ENCODE data around the gene DLEC1.

Gene DLEC1

DNA sequence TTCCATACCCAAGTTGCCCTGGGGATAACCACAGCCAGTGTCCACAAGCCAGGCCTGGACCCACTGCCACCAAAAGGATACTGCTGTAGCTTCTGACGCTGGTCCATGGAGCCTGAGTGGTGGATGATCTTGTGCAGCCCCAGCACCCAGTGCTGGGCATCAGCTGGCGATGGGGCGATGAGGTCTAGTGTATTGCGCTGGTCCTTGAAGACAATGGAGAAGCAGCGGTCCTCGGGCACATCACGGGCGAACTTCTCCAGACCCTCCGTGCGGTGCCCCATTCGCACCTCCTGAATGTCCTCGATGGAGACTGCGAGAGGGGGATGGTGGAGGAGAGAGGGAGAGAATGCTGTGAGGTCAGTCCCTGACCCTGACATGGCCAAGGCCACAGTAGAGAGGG lies 22.6 kb upstream of the DLEC1 start:
- DNase-seq (ENCODE audit: low read depth, low spot score): no peak
- Histone ChIP-seq H3K4me1 (ENCODE audit: insufficient read depth, insufficient read length) (peaks cover 2% of the 10 kb centered on the region), H3K36me3 (ENCODE audit: insufficient read depth, insufficient read length, low read length) (peaks cover 34% of the 10 kb centered on the region), H3K4me3 (ENCODE audit: insufficient read length, low read depth) (no peak overlapping the region), H3K9ac (ENCODE audit: insufficient read length, low read depth) (no peak overlapping the region), H3K9me3 (ENCODE audit: insufficient read depth, low read length) (peaks cover 9% of the 10 kb centered on the region; the same call in 1 of the 2 replicates), H3K27me3 (ENCODE audit: insufficient read depth, insufficient read length) (no peaks in the 10 kb centered on the region)
- TF ChIP-seq ZNF274 (IDR thresholded peaks at IDR 0.05; ENCODE audit: low read depth, low read length): no peak
- no peak for TF ChIP-seq SUZ12 (IDR thresholded peaks at IDR 0.05; ENCODE audit: extremely low read depth, insufficient read depth, insufficient read length)
- TF ChIP-seq YY1 (IDR thresholded peaks at IDR 0.05; ENCODE audit: insufficient read depth, insufficient read length): no peak

DNA sequence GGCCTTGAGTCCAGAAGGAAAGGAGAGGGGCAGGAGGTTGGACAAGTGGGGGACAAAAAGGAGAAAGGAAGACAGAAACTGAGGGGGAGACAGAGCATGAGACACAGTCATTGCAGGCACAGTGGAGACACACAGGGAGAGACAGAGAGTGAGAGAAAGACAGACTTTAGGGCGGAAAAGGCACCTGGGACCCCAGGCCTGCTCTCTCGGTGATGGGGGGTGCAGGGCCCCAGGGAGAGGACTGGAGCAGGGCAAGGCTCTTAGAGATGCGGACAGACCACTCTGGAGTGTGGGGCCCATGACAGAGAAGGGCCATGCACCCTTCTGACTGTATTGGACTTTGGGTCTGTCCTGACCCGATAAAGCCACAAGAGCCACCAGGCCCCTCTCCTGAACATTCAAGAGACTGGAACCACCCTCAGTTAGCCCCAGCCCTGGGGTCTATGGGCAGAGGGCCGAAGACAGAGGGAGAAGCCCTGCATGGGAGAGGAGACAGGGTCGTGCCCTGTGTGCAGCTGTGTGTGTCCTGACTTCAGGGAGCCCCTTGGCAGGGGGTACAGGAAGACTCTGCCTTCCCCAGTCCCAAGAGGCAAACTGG lies 22.1 kb upstream of the DLEC1 start:
- no peak for TF ChIP-seq YY1 (IDR thresholded peaks at IDR 0.05; ENCODE audit: insufficient read depth, insufficient read length)
- TF ChIP-seq SUZ12 (IDR thresholded peaks at IDR 0.05; ENCODE audit: extremely low read depth, insufficient read depth, insufficient read length): no peak
- Histone ChIP-seq H3K4me1 (ENCODE audit: insufficient read depth, insufficient read length) (peaks cover 4% of the 10 kb centered on the region), H3K9ac (ENCODE audit: insufficient read length, low read depth) (no peak overlapping the region)

DNA sequence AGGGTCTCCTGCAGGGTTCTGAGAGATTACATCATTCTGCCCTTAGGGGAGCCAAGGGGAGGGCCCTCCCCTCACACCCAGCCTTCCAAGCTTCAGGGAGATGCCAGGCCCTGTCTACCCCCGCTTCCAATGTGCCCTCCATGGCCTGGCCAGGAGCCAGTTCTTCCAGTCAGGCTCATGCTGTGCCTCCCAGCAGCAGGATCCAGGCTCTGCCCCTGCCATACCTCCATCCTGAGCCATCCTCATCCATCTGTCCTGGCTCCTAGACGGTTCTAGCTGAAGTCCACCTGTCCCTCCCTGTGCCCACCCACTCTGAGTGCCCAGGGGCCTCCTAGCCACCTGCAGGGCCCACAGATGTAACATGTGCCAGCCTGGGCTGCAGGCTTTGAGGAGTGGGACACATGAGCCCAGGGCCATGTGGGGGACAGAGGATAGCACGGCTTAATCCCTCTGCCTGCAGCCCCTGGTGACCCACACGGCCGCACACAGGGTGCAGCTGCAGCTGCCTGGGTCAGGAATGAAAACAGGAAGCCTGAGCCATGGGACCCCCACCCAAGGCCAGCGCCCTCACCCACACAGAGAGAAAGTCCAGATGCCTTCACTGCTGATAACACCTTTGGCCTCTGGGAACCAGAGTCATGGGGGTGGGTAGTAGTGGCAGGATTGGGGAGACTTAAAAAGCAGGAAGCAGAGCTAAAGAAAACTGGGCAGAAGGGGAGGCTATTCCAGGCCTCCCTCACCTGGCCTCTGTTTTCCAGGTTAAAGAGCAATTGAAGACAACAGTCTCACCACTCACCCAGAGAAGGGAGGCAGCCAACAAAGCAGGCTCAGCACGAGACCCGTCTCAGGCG lies 21.3 kb upstream of the DLEC1 start:
- H3K4me1 ChIP-seq (ENCODE audit: insufficient read depth, insufficient read length): peaks cover 5% of the 10 kb centered on the region
- H3K4me3 ChIP-seq (ENCODE audit: insufficient read length, low read depth): no peak overlapping the region
- H3K36me3 ChIP-seq (ENCODE audit: insufficient read depth, insufficient read length, low read length): peaks cover 34% of the 10 kb centered on the region
- DNase-seq (ENCODE audit: low read depth, low spot score): no peak
- peaks cover 9% of the 10 kb centered on the region; the same call in 1 of the 2 replicates for H3K9me3 ChIP-seq (ENCODE audit: insufficient read depth, low read length)
- TF ChIP-seq YY1 (IDR thresholded peaks at IDR 0.05; ENCODE audit: insufficient read depth, insufficient read length) (no peak), ZNF274 (IDR thresholded peaks at IDR 0.05; ENCODE audit: low read depth, low read length) (no peak), SUZ12 (IDR thresholded peaks at IDR 0.05; ENCODE audit: extremely low read depth, insufficient read depth, insufficient read length) (no peak)
- no peaks in the 10 kb centered on the region for H3K27me3 ChIP-seq (ENCODE audit: insufficient read depth, insufficient read length)
- no peak overlapping the region for H3K9ac ChIP-seq (ENCODE audit: insufficient read length, low read depth)

More for the DNA sequence above, 22.1 kb upstream of the DLEC1 start:
- H3K27me3 ChIP-seq (ENCODE audit: insufficient read depth, insufficient read length): no peaks in the 10 kb centered on the region
- peaks cover 34% of the 10 kb centered on the region for H3K36me3 ChIP-seq (ENCODE audit: insufficient read depth, insufficient read length, low read length)
- no peak overlapping the region for H3K4me3 ChIP-seq (ENCODE audit: insufficient read length, low read depth)
- peaks cover 9% of the 10 kb centered on the region; the same call in 1 of the 2 replicates for H3K9me3 ChIP-seq (ENCODE audit: insufficient read depth, low read length)
- DNase-seq (ENCODE audit: low read depth, low spot score): no peak

DNA sequence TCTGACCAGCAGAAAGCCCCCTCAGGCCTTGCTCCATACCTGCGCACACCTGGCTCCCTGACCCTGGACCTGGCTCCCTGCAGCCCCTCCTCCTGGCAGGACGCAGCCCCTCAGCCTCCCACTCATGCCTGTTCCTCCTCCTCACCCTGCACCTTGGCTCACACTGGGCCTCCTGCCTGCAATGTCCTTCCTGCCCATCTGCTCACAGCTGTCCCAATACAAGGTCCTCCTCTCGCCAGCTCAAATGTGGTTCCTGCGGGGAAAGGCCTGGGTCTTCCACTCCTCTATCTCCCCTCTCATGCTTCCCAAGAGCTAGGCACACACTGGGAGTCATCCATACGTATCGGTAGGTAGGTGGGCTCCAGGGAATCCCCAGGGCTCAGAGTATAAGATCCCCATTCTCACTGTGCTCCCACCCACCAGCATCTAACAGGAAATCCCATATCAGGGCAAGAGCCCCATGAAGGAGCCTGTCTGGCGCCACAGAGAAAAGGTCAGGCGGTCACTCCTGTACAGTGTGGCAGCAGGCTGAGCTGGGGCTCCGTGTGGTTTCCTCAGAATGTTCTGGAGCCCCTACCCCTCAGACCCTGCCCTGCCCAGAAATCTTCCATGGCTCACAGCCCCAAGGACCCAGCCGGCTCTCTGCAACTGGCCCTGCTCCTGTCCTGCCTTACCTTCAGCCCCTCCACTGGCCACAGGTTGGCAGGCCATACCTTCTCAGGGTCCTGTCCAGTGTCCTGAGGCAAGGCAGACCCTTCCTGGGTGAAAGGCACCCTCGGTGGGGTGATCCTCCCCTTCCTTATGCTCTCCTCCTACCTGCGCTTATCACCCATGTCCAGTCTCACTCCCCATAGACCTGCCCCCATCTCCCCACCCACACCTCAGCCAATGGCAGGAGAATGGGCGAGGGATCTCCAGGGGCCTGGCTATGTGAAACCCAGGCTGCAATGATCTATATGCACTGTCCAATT lies 20.4 kb upstream of the DLEC1 start:
- DNase-seq (ENCODE audit: low read depth, low spot score): no peak
- H3K4me1 ChIP-seq (ENCODE audit: insufficient read depth, insufficient read length): peaks cover 6% of the 10 kb centered on the region
- no peak overlapping the region for H3K9ac ChIP-seq (ENCODE audit: insufficient read length, low read depth)
- H3K9me3 ChIP-seq (ENCODE audit: insufficient read depth, low read length): peaks cover 9% of the 10 kb centered on the region; the same call in 1 of the 2 replicates
- TF ChIP-seq SUZ12 (IDR thresholded peaks at IDR 0.05; ENCODE audit: extremely low read depth, insufficient read depth, insufficient read length) (no peak), YY1 (IDR thresholded peaks at IDR 0.05; ENCODE audit: insufficient read depth, insufficient read length) (no peak), ZNF274 (IDR thresholded peaks at IDR 0.05; ENCODE audit: low read depth, low read length) (no peak)
- peaks cover 34% of the 10 kb centered on the region for H3K36me3 ChIP-seq (ENCODE audit: insufficient read depth, insufficient read length, low read length)
- H3K4me3 ChIP-seq (ENCODE audit: insufficient read length, low read depth): no peak overlapping the region
- peaks cover 7% of the 10 kb centered on the region for H3K27me3 ChIP-seq (ENCODE audit: insufficient read depth, insufficient read length)

DNA sequence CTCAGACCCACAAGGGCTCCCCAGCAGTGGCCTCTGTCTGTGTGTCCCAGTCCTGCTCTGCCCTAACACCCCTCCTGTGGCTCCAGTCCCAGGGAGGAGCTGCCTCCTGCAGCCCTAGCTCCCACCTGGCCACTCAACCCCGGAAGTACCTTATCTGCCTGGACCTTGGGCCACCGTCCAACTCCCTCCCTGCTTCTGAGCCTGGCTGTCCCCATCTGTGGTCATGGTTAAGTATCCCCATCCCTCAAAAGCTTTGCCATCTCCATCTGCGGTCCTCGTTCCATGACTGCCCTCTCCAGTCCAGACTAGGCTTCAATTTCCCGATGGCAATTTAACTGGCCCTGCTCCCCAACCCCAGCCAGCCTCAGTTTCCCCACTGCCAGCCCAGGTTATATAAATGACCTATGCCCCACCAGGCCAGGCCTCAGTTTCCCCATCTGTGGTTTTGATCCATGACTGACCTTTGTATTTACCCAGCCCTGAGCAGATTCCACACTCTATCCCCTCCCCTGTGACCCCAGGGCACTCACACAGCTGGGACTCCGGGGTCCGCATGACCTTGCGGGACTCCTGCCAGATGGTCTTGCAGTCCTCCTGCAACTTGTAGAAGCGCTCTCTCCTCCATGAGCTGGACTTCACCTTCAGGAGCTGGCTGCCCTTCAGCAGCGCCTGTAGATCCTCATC lies 19.2 kb upstream of the DLEC1 start:
- Histone ChIP-seq H3K4me3 (ENCODE audit: insufficient read length, low read depth) (no peak overlapping the region), H3K4me1 (ENCODE audit: insufficient read depth, insufficient read length) (peaks cover 10% of the 10 kb centered on the region), H3K27me3 (ENCODE audit: insufficient read depth, insufficient read length) (peaks cover 13% of the 10 kb centered on the region), H3K9me3 (ENCODE audit: insufficient read depth, low read length) (peaks cover 9% of the 10 kb centered on the region; the same call in 1 of the 2 replicates), H3K9ac (ENCODE audit: insufficient read length, low read depth) (no peak overlapping the region), H3K36me3 (ENCODE audit: insufficient read depth, insufficient read length, low read length) (peaks cover 34% of the 10 kb centered on the region)
- no peak for DNase-seq (ENCODE audit: low read depth, low spot score)
- TF ChIP-seq YY1 (IDR thresholded peaks at IDR 0.05; ENCODE audit: insufficient read depth, insufficient read length): no peak
- no peak for TF ChIP-seq ZNF274 (IDR thresholded peaks at IDR 0.05; ENCODE audit: low read depth, low read length)
- no peak for TF ChIP-seq SUZ12 (IDR thresholded peaks at IDR 0.05; ENCODE audit: extremely low read depth, insufficient read depth, insufficient read length)

DNA sequence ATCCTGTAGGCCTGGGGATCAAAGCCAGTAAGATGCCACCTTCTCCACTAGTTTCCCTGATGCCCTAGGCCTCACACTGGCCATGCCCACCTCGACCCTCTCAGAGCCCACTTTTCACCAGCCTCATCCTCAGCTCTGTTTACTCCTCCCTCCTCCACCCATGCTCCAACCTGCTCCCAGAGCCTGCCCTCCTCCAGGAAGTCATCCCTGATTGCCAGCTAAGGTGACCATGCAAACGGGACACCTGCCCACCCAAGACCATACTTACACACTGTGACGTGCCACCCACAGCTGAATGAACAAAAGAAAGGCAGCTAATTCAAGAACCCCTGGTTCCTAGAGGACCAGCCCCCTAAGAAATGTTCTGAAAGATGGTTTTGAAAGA lies 18.7 kb upstream of the DLEC1 start:
- no peak for DNase-seq (ENCODE audit: low read depth, low spot score)
- Histone ChIP-seq H3K27me3 (ENCODE audit: insufficient read depth, insufficient read length) (peaks cover 13% of the 10 kb centered on the region), H3K36me3 (ENCODE audit: insufficient read depth, insufficient read length, low read length) (peaks cover 30% of the 10 kb centered on the region), H3K9me3 (ENCODE audit: insufficient read depth, low read length) (peaks cover 9% of the 10 kb centered on the region; the same call in 1 of the 2 replicates), H3K4me1 (ENCODE audit: insufficient read depth, insufficient read length) (peaks cover 10% of the 10 kb centered on the region), H3K9ac (ENCODE audit: insufficient read length, low read depth) (no peak overlapping the region), H3K4me3 (ENCODE audit: insufficient read length, low read depth) (no peak overlapping the region)
- no peak for TF ChIP-seq SUZ12 (IDR thresholded peaks at IDR 0.05; ENCODE audit: extremely low read depth, insufficient read depth, insufficient read length)
- TF ChIP-seq ZNF274 (IDR thresholded peaks at IDR 0.05; ENCODE audit: low read depth, low read length): no peak
- TF ChIP-seq YY1 (IDR thresholded peaks at IDR 0.05; ENCODE audit: insufficient read depth, insufficient read length): no peak

Data from NT2/D1 (cell line).